ENCODE measurements around the gene GABRG3. TPM values are rescaled to one million over a fixed set of nuclear protein-coding genes. Genes with fewer than 3 reads are reported as not detected.
A peak's percentile ranks its signal among the peaks of the same experiment; 100 is the strongest.

The GABRG3 gene
- total RNA-seq, 4 donors from 2014 or later: not detected

DNA sequence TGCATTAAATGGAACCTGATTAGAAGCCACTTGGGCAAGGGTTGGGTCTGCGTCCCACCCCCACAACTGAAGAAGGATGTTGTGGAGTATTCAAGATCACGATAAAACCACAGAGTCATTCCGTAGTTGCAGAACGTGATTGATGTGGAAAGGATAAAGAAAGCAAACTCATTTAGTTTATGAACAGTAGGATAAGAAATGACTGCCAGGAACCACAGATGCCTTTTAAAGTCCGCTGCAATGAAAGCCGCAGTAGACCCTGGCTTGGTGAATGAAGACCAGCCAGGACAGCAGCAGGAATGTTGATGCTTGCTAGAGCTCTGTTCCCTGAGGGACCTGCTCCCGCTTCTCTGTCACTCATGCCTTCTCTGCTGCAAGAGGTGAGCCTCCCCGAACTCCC, 111.5 kb downstream of the GABRG3 start:
- H3K9me3 ChIP-seq: no peaks in the 10 kb centered on the region
- H3K4me1 ChIP-seq: no peaks in the 10 kb centered on the region
- H3K4me3 ChIP-seq: no peak overlapping the region
- H3K27ac ChIP-seq (replicated peaks in 1 of 4): no peak overlapping the region
- H3K36me3 ChIP-seq: no peaks in the 10 kb centered on the region
- no peak for TF ChIP-seq POLR2A (IDR thresholded peaks at IDR 0.05; ENCODE audit: low read depth)
- TF ChIP-seq POLR2AphosphoS5 (IDR thresholded peaks at IDR 0.05): no peak
- H3K27me3 ChIP-seq: no peaks in the 10 kb centered on the region
- DNase-seq (ENCODE audit: extremely low spot score): peak; percentile 80
- WGBS: 49% methylated on average over 8 of the region's 8 CpGs
- intact Hi-C loops (cut with DNase I): no loop called here

DNA sequence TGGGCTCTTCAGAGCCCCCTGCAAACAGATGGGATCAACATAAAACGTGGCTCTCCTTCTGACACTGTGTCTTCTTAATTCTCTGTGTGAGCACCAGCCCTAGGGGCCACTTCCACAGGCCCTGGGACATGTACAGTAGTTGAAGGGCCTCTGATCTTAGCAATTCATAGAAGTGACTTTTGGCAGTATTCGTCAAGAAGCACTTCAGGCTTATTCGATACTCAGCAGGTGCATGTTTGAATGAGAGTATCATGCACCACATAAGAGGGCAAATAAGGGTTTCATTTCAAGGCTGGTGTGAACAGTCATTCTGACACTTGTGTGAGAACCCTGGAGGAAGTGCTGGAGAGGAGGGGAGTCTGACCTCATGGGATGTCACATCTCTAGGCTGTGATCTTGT, 113.9 kb downstream of the GABRG3 start:
- Histone ChIP-seq H3K4me3 (no peak overlapping the region), H3K27ac (replicated peaks in 1 of 4) (no peak overlapping the region), H3K9me3 (peaks cover 0 to 9% (median 8%) of the 10 kb centered on the region in 4 donors), H3K36me3 (no peaks in the 10 kb centered on the region), H3K27me3 (no peaks in the 10 kb centered on the region), H3K4me1 (no peaks in the 10 kb centered on the region)
- DNase-seq (ENCODE audit: extremely low spot score): peak; percentile 72
- WGBS: 87% methylated on average over 2 of the region's 3 CpGs
- TF ChIP-seq EP300 (IDR thresholded peaks at IDR 0.05) (no peak), POLR2A (IDR thresholded peaks at IDR 0.05; ENCODE audit: low read depth) (no peak)
- intact Hi-C loops (cut with DNase I): no loop called here

GRCh38 chr15:27086149-27086548, 115.2 kb downstream of the GABRG3 start:
- H3K27ac ChIP-seq (replicated peaks in 1 of 4): no peak overlapping the region
- H3K27me3 ChIP-seq: no peaks in the 10 kb centered on the region
- H3K4me1 ChIP-seq: no peaks in the 10 kb centered on the region
- no peak overlapping the region for H3K4me3 ChIP-seq
- TF ChIP-seq, protein P1, sequence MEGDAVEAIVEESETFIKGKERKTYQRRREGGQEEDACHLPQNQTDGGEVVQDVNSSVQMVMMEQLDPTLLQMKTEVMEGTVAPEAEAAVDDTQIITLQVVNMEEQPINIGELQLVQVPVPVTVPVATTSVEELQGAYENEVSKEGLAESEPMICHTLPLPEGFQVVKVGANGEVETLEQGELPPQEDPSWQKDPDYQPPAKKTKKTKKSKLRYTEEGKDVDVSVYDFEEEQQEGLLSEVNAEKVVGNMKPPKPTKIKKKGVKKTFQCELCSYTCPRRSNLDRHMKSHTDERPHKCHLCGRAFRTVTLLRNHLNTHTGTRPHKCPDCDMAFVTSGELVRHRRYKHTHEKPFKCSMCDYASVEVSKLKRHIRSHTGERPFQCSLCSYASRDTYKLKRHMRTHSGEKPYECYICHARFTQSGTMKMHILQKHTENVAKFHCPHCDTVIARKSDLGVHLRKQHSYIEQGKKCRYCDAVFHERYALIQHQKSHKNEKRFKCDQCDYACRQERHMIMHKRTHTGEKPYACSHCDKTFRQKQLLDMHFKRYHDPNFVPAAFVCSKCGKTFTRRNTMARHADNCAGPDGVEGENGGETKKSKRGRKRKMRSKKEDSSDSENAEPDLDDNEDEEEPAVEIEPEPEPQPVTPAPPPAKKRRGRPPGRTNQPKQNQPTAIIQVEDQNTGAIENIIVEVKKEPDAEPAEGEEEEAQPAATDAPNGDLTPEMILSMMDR (IDR thresholded peaks at IDR 0.05): no peak
- no peak for TF ChIP-seq POLR2A (IDR thresholded peaks at IDR 0.05; ENCODE audit: low read depth)
- TF ChIP-seq EP300 (IDR thresholded peaks at IDR 0.05): no peak
- no peaks in the 10 kb centered on the region for H3K36me3 ChIP-seq
- peak; percentile 60 for DNase-seq (ENCODE audit: extremely low spot score)
- WGBS: 71% methylated on average over 5 of the region's 5 CpGs
- intact Hi-C loops (cut with DNase I): no loop called here
- peaks cover 0 to 11% (median 8%) of the 10 kb centered on the region in 4 donors for H3K9me3 ChIP-seq

GRCh38 chr15:27086805-27087204, 115.8 kb downstream of the GABRG3 start:
- H3K4me3 ChIP-seq: no peak overlapping the region
- no CpG with 5 or more reads among the region's 11 CpGs for WGBS
- intact Hi-C loops (cut with DNase I): no loop called here

DNA sequence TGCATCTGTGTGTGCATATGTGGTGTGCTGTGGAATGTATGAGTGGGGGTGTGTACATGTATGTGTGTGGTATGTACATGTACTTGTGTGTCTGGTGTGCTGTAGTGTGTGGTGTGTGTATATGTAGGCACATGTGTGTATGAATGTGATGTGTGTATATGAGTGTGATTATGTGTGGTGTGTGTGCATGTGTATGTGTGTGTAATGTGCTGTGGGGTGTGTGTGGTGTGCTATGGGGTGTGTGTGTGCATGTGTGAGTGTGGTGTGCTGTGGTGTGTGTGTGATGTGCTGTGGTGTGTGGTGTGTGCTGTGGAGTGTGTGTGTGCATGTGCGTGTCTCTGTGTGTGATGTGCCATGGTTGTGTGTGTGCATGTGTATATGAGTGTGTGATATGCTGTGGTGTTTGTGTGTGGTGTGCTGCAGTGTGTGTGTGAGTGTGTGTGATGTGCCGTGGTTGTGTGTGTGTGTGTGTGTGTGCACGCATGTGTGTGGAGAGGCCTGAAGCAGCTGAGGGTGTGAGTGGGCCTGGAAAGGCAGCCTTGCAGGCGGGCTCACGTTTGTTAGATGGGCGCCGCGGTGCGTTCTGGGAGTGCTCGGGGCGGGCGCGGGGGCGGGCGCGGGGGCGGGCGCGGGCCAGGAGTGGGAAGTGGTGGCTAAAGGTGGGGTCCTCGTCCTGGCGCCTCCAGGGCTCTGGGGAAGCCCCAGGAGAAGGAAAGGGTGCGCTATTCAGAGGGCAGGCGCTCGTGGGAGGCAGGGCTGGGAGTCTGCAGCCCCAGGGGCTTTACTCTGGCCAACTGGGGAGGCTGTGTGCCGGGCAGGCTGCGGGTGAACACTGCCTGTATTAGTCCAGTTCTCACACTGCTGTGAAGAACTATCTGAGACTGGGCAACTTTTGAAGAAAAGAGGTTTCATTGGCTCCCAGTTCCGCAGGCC, 116.9 kb downstream of the GABRG3 start:
- intact Hi-C loops (cut with DNase I): no loop called here
- Histone ChIP-seq H3K27me3 (no peaks in the 10 kb centered on the region), H3K36me3 (no peaks in the 10 kb centered on the region), H3K27ac (replicated peaks in 1 of 4) (no peak overlapping the region), H3K9me3 (peaks cover 0 to 11% (median 8%) of the 10 kb centered on the region in 4 donors), H3K4me3 (no peak overlapping the region), H3K4me1 (no peaks in the 10 kb centered on the region)
- TF ChIP-seq EP300 (IDR thresholded peaks at IDR 0.05) (no peak), POLR2AphosphoS5 (IDR thresholded peaks at IDR 0.05) (no peak), POLR2A (IDR thresholded peaks at IDR 0.05; ENCODE audit: low read depth) (no peak)
- TF ChIP-seq, protein P1 (IDR thresholded peaks at IDR 0.05): no peak
- DNase-seq (ENCODE audit: extremely low spot score): peak; percentile 86
- WGBS: 92% methylated on average over 25 of the region's 27 CpGs

More at GRCh38 chr15:27086805-27087204, 115.8 kb downstream of the GABRG3 start:
- Histone ChIP-seq H3K27ac (replicated peaks in 1 of 4) (no peak overlapping the region), H3K4me1 (no peaks in the 10 kb centered on the region), H3K9me3 (peaks cover 0 to 11% (median 8%) of the 10 kb centered on the region in 4 donors), H3K36me3 (no peaks in the 10 kb centered on the region), H3K27me3 (no peaks in the 10 kb centered on the region)
- TF ChIP-seq, protein P1 (IDR thresholded peaks at IDR 0.05): no peak
- no peak for TF ChIP-seq POLR2A (IDR thresholded peaks at IDR 0.05; ENCODE audit: low read depth)
- TF ChIP-seq POLR2AphosphoS5 (IDR thresholded peaks at IDR 0.05): no peak
- no peak for TF ChIP-seq EP300 (IDR thresholded peaks at IDR 0.05)
- DNase-seq (ENCODE audit: extremely low spot score): peak; percentile 89
